Hepatocyte (in vitro differentiated cells): ENCODE measurements around the gene CCIN.

ENCODE experiments used
- EZH2 ChIP-seq: fragments of 200-600 bp; sonication (generic); IDR thresholded peaks from 2 replicates; pipeline ENCODE4 v1.6.1; 2016; ENCODE audit warnings: antibody characterized with exemption, mild to moderate bottlenecking, borderline replicate concordance
- TF ChIP-seq, protein P1 (sequence below): fragments of 200-600 bp; sonication (generic); IDR thresholded peaks from 2 replicates; pipeline ENCODE4 v1.5.1; 2016; ENCODE audit warnings: antibody characterized with exemption, mild to moderate bottlenecking; ENCODE audit not compliant: poor library complexity

DNA sequence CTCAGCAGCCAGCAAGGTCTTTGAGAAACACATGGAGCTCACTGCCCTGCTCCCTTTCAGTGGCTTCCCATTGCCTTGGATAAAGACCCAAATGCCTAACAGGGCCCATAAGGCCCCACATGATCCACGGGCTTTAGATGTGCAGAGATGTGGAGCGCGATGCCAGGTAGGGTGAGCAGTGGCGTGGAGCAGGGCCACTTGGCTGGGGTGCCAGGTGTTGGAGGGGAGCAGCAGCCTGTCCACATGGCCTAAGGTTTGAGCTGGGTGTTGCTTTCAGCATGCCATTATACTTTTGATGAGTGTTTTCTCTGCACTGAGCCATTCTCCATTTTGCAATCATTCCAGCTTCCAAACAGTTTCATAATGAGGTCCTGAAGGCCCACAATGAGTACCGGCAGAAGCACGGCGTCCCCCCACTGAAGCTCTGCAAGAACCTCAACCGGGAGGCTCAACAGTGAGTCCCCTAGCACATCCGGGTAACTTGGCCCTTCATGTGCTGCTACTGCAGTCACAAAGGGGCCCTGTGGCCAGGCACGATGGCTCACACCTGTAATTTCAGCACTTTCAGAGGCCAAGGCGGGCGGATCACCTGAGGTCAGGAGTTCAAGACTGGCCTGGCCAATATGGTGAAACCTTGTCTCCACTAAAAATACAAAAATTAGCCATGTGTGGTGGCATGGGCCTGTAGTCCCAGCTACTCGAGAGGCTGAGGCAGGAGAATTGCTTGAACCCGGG lies 21.6 kb upstream of the CCIN start:
- TF ChIP-seq, protein P1, sequence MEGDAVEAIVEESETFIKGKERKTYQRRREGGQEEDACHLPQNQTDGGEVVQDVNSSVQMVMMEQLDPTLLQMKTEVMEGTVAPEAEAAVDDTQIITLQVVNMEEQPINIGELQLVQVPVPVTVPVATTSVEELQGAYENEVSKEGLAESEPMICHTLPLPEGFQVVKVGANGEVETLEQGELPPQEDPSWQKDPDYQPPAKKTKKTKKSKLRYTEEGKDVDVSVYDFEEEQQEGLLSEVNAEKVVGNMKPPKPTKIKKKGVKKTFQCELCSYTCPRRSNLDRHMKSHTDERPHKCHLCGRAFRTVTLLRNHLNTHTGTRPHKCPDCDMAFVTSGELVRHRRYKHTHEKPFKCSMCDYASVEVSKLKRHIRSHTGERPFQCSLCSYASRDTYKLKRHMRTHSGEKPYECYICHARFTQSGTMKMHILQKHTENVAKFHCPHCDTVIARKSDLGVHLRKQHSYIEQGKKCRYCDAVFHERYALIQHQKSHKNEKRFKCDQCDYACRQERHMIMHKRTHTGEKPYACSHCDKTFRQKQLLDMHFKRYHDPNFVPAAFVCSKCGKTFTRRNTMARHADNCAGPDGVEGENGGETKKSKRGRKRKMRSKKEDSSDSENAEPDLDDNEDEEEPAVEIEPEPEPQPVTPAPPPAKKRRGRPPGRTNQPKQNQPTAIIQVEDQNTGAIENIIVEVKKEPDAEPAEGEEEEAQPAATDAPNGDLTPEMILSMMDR: no peak
- TF ChIP-seq EZH2: no peak
